SK-N-SH (cell line): Measurements from ENCODE around the gene SLC17A9. TPM values are rescaled to one million over a fixed set of nuclear protein-coding genes. Genes with fewer than 3 reads are reported as not detected.

Experiments
- CTCF ChIA-PET: fragments of 300-600, 350-600 bp; formaldehyde crosslinking; extraction: SDS; loops from one replicate; lab custom pipeline; 2021; lab: Yijun Ruan, JAX
- POLR2A ChIA-PET: fragments of 350-600 bp; sonication (Branson Sonifier 250); formaldehyde crosslinking; extraction: SDS; loops from one replicate; lab custom pipeline; 2020; ENCODE audit warnings: antibody characterized with exemption, inconsistent platforms; lab: Yijun Ruan, JAX
- DNase-seq: peaks from one replicate; pipeline ENCODE4 v3.0.0; 2012
- H2AFZ ChIP-seq: fragments of 200-600 bp; sonication (generic); 2 replicates; pipeline ENCODE4 v1.8.1; 2016; ENCODE audit warnings: antibody characterized with exemption, mild to moderate bottlenecking, low read depth
- H3F3A ChIP-seq: fragments of 200-600 bp; sonication (generic); replicated peaks from 2 replicates; pipeline ENCODE3; 2016; ENCODE audit warnings: antibody characterized with exemption, mild to moderate bottlenecking; ENCODE audit not compliant: insufficient read depth
- H3K27ac ChIP-seq, 2 experiments: fragments of 200-500 bp in 1 of 2; fragments of 200-600 bp in 1 of 2; sonication (Bioruptor generic) in 1 of 2; sonication (generic), shearing (Covaris generic) in 1 of 2; 2 replicates each; pipeline versions ENCODE4 v1.5.1 to v1.6.1; 2014 to 2016; ENCODE audit warnings: low read depth in 2 of 2, inconsistent platforms in 1 of 2, low read length in 1 of 2, mild to moderate bottlenecking in 1 of 2, mixed read lengths in 1 of 2
- H3K27me3 ChIP-seq: fragments of 200-600 bp; sonication (generic), shearing (Covaris generic); 2 replicates; pipeline ENCODE4 v1.6.1; 2016; ENCODE audit warnings: mixed run types; ENCODE audit not compliant: insufficient read depth
- H3K36me3 ChIP-seq, 2 experiments: fragments of 200-500 bp in 1 of 2; fragments of 200-600 bp in 1 of 2; sonication (Bioruptor generic) in 1 of 2; sonication (generic) in 1 of 2; replicated peaks in 1 of 2; 2 replicates each; pipeline versions ENCODE3 to v1.5.1; 2014 to 2016; ENCODE audit warnings: low read length in 1 of 2, mild to moderate bottlenecking in 1 of 2; ENCODE audit not compliant: insufficient read depth in 2 of 2, control insufficient read depth in 1 of 2
- H3K4me1 ChIP-seq, 2 experiments: fragments of 200-500 bp in 1 of 2; fragments of 200-600 bp in 1 of 2; sonication (Bioruptor generic) in 1 of 2; sonication (generic), shearing (Covaris generic) in 1 of 2; 2 replicates each; pipeline versions ENCODE4 v1.5.1 to v1.6.1; 2014 to 2016; ENCODE audit warnings: low read depth in 1 of 2, low read length in 1 of 2, mixed run types in 1 of 2; ENCODE audit not compliant: insufficient read depth in 2 of 2, control insufficient read depth in 1 of 2
- H3K4me2 ChIP-seq: fragments of 200-600 bp; sonication (generic), shearing (Covaris generic); 2 replicates; pipeline ENCODE4 v1.6.1; 2017; ENCODE audit warnings: mixed run types
- H3K4me3 ChIP-seq, 2 experiments: fragments of 200-500 bp in 1 of 2; fragments of 200-600 bp in 1 of 2; sonication (Bioruptor generic) in 1 of 2; sonication (generic), shearing (Covaris generic) in 1 of 2; 2 replicates each; pipeline versions ENCODE4 v1.5.1 to v1.8.1; 2014 to 2016; ENCODE audit warnings: low read depth in 2 of 2, inconsistent platforms in 1 of 2, low read length in 1 of 2, mild to moderate bottlenecking in 1 of 2, mixed read lengths in 1 of 2, moderate library complexity in 1 of 2
- H3K79me2 ChIP-seq: fragments of 200-600 bp; sonication (generic); 2 replicates; pipeline ENCODE4 v1.8.1; 2017; ENCODE audit warnings: mild to moderate bottlenecking; ENCODE audit not compliant: insufficient read depth
- H3K9ac ChIP-seq: fragments of 200-600 bp; sonication (generic); 2 replicates; pipeline ENCODE4 v1.6.1; 2017; ENCODE audit warnings: mixed run types
- H3K9me2 ChIP-seq: fragments of 200-600 bp; sonication (generic); 2 replicates; pipeline ENCODE4 v1.6.1; 2017; ENCODE audit warnings: mixed run types
- H3K9me3 ChIP-seq: fragments of 200-600 bp; sonication (generic); 2 replicates; pipeline ENCODE4 v1.6.1; 2017; ENCODE audit warnings: mixed run types, mild to moderate bottlenecking, moderate library complexity
- H4K20me1 ChIP-seq: fragments of 200-600 bp; sonication (generic); 2 replicates; pipeline ENCODE4 v1.6.1; 2017; ENCODE audit warnings: mild to moderate bottlenecking, mixed run types; ENCODE audit not compliant: insufficient read depth
- GABPA ChIP-seq: IDR thresholded peaks from 2 replicates; pipeline ENCODE4 v1.4.0; 2012; ENCODE audit warnings: low read depth, mild to moderate bottlenecking
- REST ChIP-seq: IDR thresholded peaks from 2 replicates; pipeline ENCODE4 v1.6.1; 2012; ENCODE audit warnings: mild to moderate bottlenecking, low read depth, low read length, moderate library complexity
- SMC3 ChIP-seq: IDR thresholded peaks from 2 replicates; pipeline ENCODE4 v1.6.1; 2012; ENCODE audit warnings: low read depth, low read length, improper control_type of control experiment
- ZBTB33 ChIP-seq: IDR thresholded peaks from 2 replicates; pipeline ENCODE4 v1.4.0; 2012; ENCODE audit warnings: low read depth, borderline replicate concordance
- WGBS: methylation state at CpG from one replicate; pipeline ENCODE4 v1.1.6; 2017; ENCODE audit warnings: low lambda C conversion rate; 5-methylcytosine and 5-hydroxymethylcytosine counted together
- polyA plus RNA-seq, 3 experiments: library from polyadenylated mRNA; depleted of rRNA; stranded (reverse); fragments of >200 nt; gene quantifications; 2 replicates each; pipeline ENCODE4 v1.2.3, GENCODE V29; 2012

Gene SLC17A9
- polyA plus RNA-seq, 1 of the 3 experiments (the other 2 are of a cell fraction): not detected

- POLR2A ChIA-PET: no interaction called here
- peaks cover 86% of the 10 kb centered on the region for H3K27me3 ChIP-seq
Observed at GRCh38 chr20:62995898-62996595, 43.5 kb downstream of the SLC17A9 start.

More at GRCh38 chr20:62995898-62996595, 43.5 kb downstream of the SLC17A9 start:
- no peak overlapping the region for H2AFZ ChIP-seq
- H4K20me1 ChIP-seq: no peaks in the 10 kb centered on the region
- no peak overlapping the region for H3K4me3 ChIP-seq
- DNase-seq: no peak
- H3K9me2 ChIP-seq: no peaks in the 10 kb centered on the region
- no peaks in the 10 kb centered on the region for H3K9me3 ChIP-seq
- no peak overlapping the region for H3K27ac ChIP-seq
- WGBS: 16% methylated on average over 12 of the region's 25 CpGs
- no peak for TF ChIP-seq ZBTB33
- no peak for TF ChIP-seq SMC3
- TF ChIP-seq GABPA: no peak
- no peak for TF ChIP-seq REST
- H3K4me2 ChIP-seq: no peak overlapping the region
- no peak overlapping the region for H3K9ac ChIP-seq
- CTCF ChIA-PET: interaction anchor here (1.0 to 5.0 kb wide), 2 partner anchors 12 to 13 kb away, joined by 3 to 30 read pairs; no protein-coding TSS in a partner anchor
- H3K4me1 ChIP-seq: no peaks in the 10 kb centered on the region
- H3F3A ChIP-seq: no peaks in the 10 kb centered on the region
- no peaks in the 10 kb centered on the region for H3K36me3 ChIP-seq
- no peaks in the 10 kb centered on the region for H3K79me2 ChIP-seq
